Ascending aorta (tissue), 2 donors: ENCODE data around the gene DIP2C. TPM values are rescaled to one million over a fixed set of nuclear protein-coding genes. Genes with fewer than 3 reads are reported as not detected.

ENCODE experiments used
- DNase-seq, 2 donors: peaks; one replicate each; pipeline ENCODE4 v3.0.0-alpha.2; 2019; ENCODE audit warnings: low spot score in 2 of 2
- H3K27ac ChIP-seq, 2 donors: fragments of 200-600 bp; sonication (generic); one replicate each; pipeline ENCODE4 v1.5.1; 2016 to 2017; ENCODE audit warnings: mild to moderate bottlenecking in 1 of 2
- H3K27me3 ChIP-seq: fragments of 200-600 bp; sonication (generic); one replicate; pipeline ENCODE4 v1.5.1; 2017
- H3K36me3 ChIP-seq, 2 donors: fragments of 200-600 bp; sonication (generic); one replicate each; pipeline ENCODE4 v1.5.1; 2016
- H3K4me1 ChIP-seq, 2 donors: fragments of 200-600 bp; sonication (generic); one replicate each; pipeline ENCODE4 v1.5.1; 2016 to 2017; ENCODE audit warnings: mild to moderate bottlenecking in 1 of 2
- H3K4me3 ChIP-seq, 2 donors: fragments of 200-600 bp; sonication (generic); one replicate each; pipeline ENCODE4 v1.5.1; 2016 to 2017; ENCODE audit warnings: mild to moderate bottlenecking in 1 of 2
- H3K9me3 ChIP-seq, 2 donors: fragments of 200-600 bp; sonication (generic); one replicate each; pipeline ENCODE4 v1.5.1; 2016
- intact Hi-C: fragments of 100-400 bp; cut with DNase I; formaldehyde crosslinking; loops from one replicate; pipeline ENCODE4 v1.15.1; 2023
- total RNA-seq: library from RNA; depleted of rRNA; stranded (reverse); fragments of >200 nt; gene quantifications from one replicate; pipeline ENCODE4 v1.1.0, GENCODE V29; 2016
- TF ChIP-seq, protein P1 (sequence below), 3 experiments: fragments of 200-600 bp in 2 of 3; fragments of 450-650 bp in 1 of 3; sonication (generic) in 2 of 3; IDR thresholded peaks; one replicate each; pipeline ENCODE4 v1.5.1; 2016 to 2019; ENCODE audit warnings: antibody characterized with exemption in 3 of 3, mild to moderate bottlenecking in 1 of 3, moderate library complexity in 1 of 3

The DIP2C gene
- total RNA-seq, 1 donor from 2014 or later: 14.7 TPM

DNA sequence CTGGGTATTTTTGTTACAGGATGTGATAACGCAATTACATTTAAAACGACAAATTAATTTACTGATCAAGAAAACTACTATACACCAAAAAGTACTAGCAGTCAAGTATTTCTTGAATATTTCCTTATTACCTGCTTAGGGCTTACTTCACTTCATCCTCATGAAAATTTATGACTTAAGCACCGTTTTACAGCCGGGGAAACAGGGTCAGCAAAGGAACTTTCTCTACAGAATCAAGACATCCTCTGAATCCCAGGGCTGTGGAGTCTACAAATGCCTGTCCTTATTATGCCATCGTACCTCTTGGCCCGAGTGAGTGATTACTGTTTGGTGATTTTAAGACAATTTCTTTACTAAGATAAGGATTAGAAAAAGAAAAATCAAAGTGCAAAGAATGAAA lies 305.9 kb downstream of the DIP2C start:
- H3K36me3 ChIP-seq: peaks cover 39 to 83% of the 10 kb centered on the region in 2 donors
- intact Hi-C loops: no loop called here
- no peak for DNase-seq
- H3K4me3 ChIP-seq: no peak overlapping the region
- TF ChIP-seq, protein P1, sequence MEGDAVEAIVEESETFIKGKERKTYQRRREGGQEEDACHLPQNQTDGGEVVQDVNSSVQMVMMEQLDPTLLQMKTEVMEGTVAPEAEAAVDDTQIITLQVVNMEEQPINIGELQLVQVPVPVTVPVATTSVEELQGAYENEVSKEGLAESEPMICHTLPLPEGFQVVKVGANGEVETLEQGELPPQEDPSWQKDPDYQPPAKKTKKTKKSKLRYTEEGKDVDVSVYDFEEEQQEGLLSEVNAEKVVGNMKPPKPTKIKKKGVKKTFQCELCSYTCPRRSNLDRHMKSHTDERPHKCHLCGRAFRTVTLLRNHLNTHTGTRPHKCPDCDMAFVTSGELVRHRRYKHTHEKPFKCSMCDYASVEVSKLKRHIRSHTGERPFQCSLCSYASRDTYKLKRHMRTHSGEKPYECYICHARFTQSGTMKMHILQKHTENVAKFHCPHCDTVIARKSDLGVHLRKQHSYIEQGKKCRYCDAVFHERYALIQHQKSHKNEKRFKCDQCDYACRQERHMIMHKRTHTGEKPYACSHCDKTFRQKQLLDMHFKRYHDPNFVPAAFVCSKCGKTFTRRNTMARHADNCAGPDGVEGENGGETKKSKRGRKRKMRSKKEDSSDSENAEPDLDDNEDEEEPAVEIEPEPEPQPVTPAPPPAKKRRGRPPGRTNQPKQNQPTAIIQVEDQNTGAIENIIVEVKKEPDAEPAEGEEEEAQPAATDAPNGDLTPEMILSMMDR (IDR thresholded peaks at IDR 0.05): no peak
- no peaks in the 10 kb centered on the region for H3K4me1 ChIP-seq
- no peaks in the 10 kb centered on the region for H3K27me3 ChIP-seq
- H3K9me3 ChIP-seq: no peaks in the 10 kb centered on the region
- no peak overlapping the region for H3K27ac ChIP-seq

DNA sequence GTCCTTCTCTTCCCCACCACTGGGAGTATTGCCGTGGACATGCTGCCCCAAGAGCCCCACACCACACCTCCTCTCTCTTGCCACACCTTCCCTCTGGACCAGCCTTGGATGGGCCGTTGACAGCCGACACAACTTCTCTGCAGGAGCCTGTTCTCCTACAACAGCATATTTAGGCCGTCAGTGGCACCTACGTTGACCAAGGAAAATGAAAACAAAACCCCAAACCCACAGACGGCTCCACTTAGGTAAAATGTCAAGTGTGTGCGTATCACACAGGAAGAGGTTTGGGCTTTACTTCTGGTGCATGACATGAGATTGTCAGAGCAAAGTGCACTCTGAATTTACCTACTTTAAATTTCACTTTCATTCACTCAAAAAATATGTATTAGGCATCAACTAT lies 307.7 kb downstream of the DIP2C start:
- DNase-seq: peak in 1 of 2 donors; percentile 35
- Histone ChIP-seq H3K27ac (no peak overlapping the region), H3K9me3 (no peaks in the 10 kb centered on the region), H3K27me3 (no peaks in the 10 kb centered on the region), H3K4me3 (no peak overlapping the region), H3K4me1 (no peaks in the 10 kb centered on the region), H3K36me3 (peaks cover 36 to 68% of the 10 kb centered on the region in 2 donors)
- intact Hi-C loops: no loop called here
- TF ChIP-seq, protein P1 (IDR thresholded peaks at IDR 0.05): no peak

DNA sequence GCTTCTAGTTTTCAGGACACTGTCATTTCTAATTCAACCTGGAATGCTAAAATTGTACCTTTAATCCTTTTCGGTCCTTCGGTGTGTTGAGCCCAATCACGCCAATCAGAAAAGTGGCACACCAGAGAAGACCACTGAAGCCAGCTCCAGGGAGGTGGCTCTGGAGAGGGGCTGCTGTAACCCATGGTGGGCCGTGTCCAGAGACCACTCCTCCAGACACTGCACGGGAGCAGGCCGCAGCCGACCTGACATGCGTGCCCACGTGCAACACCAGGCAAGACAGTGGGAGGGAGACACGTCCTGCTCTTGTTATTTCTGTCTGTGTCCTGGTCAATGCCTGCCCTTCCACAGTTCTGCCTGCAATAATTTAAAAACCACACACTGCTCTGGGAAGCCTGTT lies 308.1 kb downstream of the DIP2C start:
- Histone ChIP-seq H3K4me3 (no peak overlapping the region), H3K36me3 (peaks cover 36 to 64% of the 10 kb centered on the region in 2 donors), H3K9me3 (no peaks in the 10 kb centered on the region), H3K4me1 (no peaks in the 10 kb centered on the region), H3K27me3 (no peaks in the 10 kb centered on the region), H3K27ac (no peak overlapping the region)
- intact Hi-C loops: no loop called here
- TF ChIP-seq, protein P1 (IDR thresholded peaks at IDR 0.05): no peak
- DNase-seq: peak in 1 of 2 donors; percentile 44

DNA sequence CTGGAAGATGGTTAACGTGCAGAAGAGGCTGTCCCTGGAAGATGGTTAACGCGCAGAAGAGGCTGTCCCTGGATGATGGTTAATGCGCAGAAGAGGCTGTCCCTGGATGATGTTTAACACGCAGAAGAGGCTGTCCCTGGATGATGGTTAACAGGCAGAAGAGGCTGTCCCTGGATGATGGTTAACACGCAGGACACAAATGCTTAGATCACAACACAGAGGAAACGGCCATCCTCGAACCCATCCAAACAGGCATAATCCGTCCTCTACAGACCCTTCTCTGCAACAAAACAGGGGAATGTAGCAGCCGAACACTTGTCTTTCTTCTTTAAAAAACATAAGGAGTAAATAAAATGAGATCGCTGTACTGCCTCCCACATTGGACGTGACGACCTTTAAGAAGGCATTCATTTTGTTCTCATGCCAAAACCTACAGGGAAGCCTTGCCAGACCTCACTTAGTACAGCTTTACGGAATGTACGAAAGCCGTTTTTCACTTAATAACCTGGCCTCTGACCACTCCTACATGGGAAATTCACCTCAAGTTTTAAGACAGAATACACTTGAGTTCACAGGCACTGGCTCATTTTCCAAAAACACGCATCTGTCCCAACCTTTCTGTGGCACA lies 309.0 kb downstream of the DIP2C start:
- DNase-seq: peak in 1 of 2 donors; percentile 33
- H3K4me1 ChIP-seq: no peaks in the 10 kb centered on the region
- no peak overlapping the region for H3K4me3 ChIP-seq
- no peaks in the 10 kb centered on the region for H3K9me3 ChIP-seq
- H3K36me3 ChIP-seq: peaks cover 36 to 55% of the 10 kb centered on the region in 2 donors
- TF ChIP-seq, protein P1 (IDR thresholded peaks at IDR 0.05): no peak
- no peak overlapping the region for H3K27ac ChIP-seq
- intact Hi-C loops: no loop called here
- no peaks in the 10 kb centered on the region for H3K27me3 ChIP-seq

DNA sequence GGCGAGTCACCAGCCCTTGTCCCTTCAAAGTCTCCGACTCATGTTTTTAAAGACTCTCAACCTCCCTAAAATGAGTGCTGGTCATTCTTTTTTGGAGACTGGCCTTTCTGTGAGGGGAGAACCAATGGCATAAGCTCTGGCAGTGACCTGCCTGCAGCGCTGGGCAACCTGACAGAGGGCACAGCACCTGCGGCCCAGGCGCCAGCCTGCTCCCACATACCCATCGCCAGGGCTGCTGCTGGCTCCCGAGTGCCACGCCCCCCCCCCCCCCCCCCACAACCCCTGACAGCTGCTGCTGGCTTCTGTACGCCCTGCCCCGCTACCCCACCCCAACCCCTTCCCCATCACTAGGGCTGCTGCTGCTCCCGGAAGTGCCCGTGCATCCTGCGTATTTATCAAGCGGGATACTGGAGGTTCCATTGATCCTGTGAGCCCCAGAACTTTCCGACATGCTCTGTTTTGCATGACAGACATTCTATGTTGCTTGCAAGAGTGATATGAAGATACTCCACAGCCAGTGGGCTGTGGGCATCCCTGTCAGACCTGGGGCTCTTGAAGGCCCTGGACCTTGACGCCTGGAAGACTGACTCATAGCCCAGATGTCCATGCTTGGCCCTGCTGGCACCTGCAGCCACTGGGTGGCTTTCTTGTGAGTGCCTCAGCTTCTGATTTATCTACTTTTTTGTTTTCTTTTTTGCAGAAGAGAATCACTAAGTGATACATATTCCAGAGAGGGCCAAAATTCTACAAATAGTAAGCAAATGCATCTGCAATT lies 310.4 kb downstream of the DIP2C start:
- H3K27me3 ChIP-seq: no peaks in the 10 kb centered on the region
- H3K36me3 ChIP-seq: peaks cover 30 to 43% of the 10 kb centered on the region in 2 donors
- H3K9me3 ChIP-seq: no peaks in the 10 kb centered on the region
- TF ChIP-seq, protein P1 (IDR thresholded peaks at IDR 0.05): no peak
- H3K4me1 ChIP-seq: peaks cover 0 to 4% of the 10 kb centered on the region in 2 donors
- DNase-seq: peak in 1 of 2 donors; percentile 56
- H3K4me3 ChIP-seq: no peak overlapping the region
- H3K27ac ChIP-seq: no peak overlapping the region
- intact Hi-C loops: no loop called here
